KMS-11 (cell line): ENCODE data around the gene RALGAPA2.

Experiments used
- H2AFZ ChIP-seq: fragments of 200-600 bp; sonication (generic); 2 replicates; pipeline ENCODE4 v1.6.1; 2016; ENCODE audit warnings: antibody characterized with exemption, mixed run types, low read depth
- H3K27ac ChIP-seq: fragments of 200-600 bp; sonication (generic); 2 replicates; pipeline ENCODE4 v1.6.1; 2016; ENCODE audit warnings: mild to moderate bottlenecking, mixed run types
- H3K27me3 ChIP-seq: fragments of 200-600 bp; sonication (generic); 2 replicates; pipeline ENCODE4 v1.6.1; 2017; ENCODE audit warnings: mild to moderate bottlenecking, low read depth, mixed run types, moderate library complexity; ENCODE audit not compliant: insufficient read depth
- H3K36me3 ChIP-seq: fragments of 200-600 bp; sonication (generic); 2 replicates; pipeline ENCODE4 v1.6.1; 2017; ENCODE audit warnings: mild to moderate bottlenecking, mixed run types; ENCODE audit not compliant: insufficient read depth
- H3K4me1 ChIP-seq: fragments of 200-600 bp; sonication (generic); 2 replicates; pipeline ENCODE4 v1.6.1; 2016; ENCODE audit warnings: mild to moderate bottlenecking, low read depth, mixed run types; ENCODE audit not compliant: poor library complexity, severe bottlenecking
- H3K4me2 ChIP-seq: fragments of 200-600 bp; sonication (generic); 2 replicates; pipeline ENCODE4 v1.7.0; 2016; ENCODE audit warnings: mild to moderate bottlenecking, mixed run types
- H3K4me3 ChIP-seq: fragments of 200-600 bp; sonication (generic); IDR thresholded peaks from 2 replicates; pipeline ENCODE4 v1.6.1; 2017; ENCODE audit warnings: low read depth, low read length, mixed read lengths; ENCODE audit not compliant: insufficient read depth
- H3K79me2 ChIP-seq: fragments of 200-600 bp; sonication (generic); 2 replicates; pipeline ENCODE4 v1.6.1; 2016; ENCODE audit warnings: low read depth, mixed run types; ENCODE audit not compliant: insufficient read depth
- H3K9ac ChIP-seq: fragments of 200-600 bp; sonication (generic); 2 replicates; pipeline ENCODE4 v1.6.1; 2016; ENCODE audit warnings: mild to moderate bottlenecking, mixed run types
- H4K20me1 ChIP-seq: fragments of 200-600 bp; sonication (generic); 2 replicates; pipeline ENCODE4 v1.6.1; 2016; ENCODE audit warnings: mild to moderate bottlenecking, mixed run types; ENCODE audit not compliant: insufficient read depth
- CTCF ChIP-seq: fragments of 200-600 bp; sonication (generic); conservative IDR thresholded peaks from 2 replicates; pipeline ENCODE4 v1.6.1; 2017; ENCODE audit warnings: low read depth, mild to moderate bottlenecking, antibody characterized with exemption, low read length, moderate library complexity, mixed read lengths

The RALGAPA2 gene

DNA sequence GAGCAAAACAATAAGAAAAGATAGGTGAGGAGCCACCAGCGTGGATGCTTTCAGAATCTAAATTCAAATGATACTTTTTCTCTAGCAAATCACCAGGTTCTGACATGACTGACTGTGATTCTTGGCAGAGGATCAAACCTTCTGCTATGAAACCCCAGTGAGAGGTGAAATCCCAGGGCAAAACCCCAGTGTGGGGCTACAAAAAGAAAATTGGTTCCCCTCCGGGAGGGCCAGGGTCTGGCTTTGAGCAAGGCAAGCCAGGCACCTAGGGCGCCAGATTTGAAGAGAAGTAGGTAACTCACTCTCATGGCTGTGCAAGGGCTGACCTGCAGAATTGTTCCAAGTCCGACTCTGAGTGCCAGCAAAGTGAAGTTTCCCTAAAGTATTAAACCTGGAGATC is 20.2 kb upstream of the RALGAPA2 start:
- Histone ChIP-seq H3K27me3 (no peaks in the 10 kb centered on the region), H3K27ac (no peak overlapping the region), H3K79me2 (no peaks in the 10 kb centered on the region), H3K4me1 (no peaks in the 10 kb centered on the region), H3K9ac (no peak overlapping the region), H3K4me3 (no peak overlapping the region), H4K20me1 (no peaks in the 10 kb centered on the region), H3K4me2 (no peak overlapping the region), H2AFZ (no peak overlapping the region), H3K36me3 (no peaks in the 10 kb centered on the region)
- no peak for TF ChIP-seq CTCF

DNA sequence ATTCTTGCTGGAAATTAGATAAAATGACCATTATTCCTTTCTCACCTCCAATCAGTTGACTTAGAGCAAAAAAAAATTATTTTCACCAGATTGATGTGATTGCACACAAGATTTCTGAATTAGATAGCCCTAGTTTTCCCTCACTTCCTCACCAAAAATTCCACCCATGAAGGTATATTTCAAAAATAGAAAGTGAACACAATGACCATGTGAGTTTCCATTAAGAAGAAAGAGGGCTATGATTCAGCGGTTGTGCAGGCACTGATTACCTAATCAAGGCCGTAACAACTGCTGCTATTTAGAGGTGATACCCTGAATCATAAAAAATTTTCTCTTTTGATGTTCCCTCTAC is 19.5 kb upstream of the RALGAPA2 start:
- no peaks in the 10 kb centered on the region for H3K79me2 ChIP-seq
- H3K27me3 ChIP-seq: no peaks in the 10 kb centered on the region
- H3K36me3 ChIP-seq: no peaks in the 10 kb centered on the region
- H3K4me1 ChIP-seq: no peaks in the 10 kb centered on the region
- H3K9ac ChIP-seq: no peak overlapping the region
- no peak for TF ChIP-seq CTCF
- no peaks in the 10 kb centered on the region for H4K20me1 ChIP-seq
- no peak overlapping the region for H3K4me3 ChIP-seq
- H3K4me2 ChIP-seq: no peak overlapping the region
- no peak overlapping the region for H2AFZ ChIP-seq
- no peak overlapping the region for H3K27ac ChIP-seq

GRCh38 chr20:20731000-20731944 is 18.8 kb upstream of the RALGAPA2 start:
- Histone ChIP-seq H3K4me3 (no peak overlapping the region), H3K27ac (no peak overlapping the region), H3K4me1 (no peaks in the 10 kb centered on the region), H3K9ac (no peak overlapping the region), H3K36me3 (no peaks in the 10 kb centered on the region), H3K79me2 (no peaks in the 10 kb centered on the region), H3K4me2 (no peak overlapping the region), H4K20me1 (no peaks in the 10 kb centered on the region), H3K27me3 (no peaks in the 10 kb centered on the region), H2AFZ (no peak overlapping the region)
- TF ChIP-seq CTCF: no peak

DNA sequence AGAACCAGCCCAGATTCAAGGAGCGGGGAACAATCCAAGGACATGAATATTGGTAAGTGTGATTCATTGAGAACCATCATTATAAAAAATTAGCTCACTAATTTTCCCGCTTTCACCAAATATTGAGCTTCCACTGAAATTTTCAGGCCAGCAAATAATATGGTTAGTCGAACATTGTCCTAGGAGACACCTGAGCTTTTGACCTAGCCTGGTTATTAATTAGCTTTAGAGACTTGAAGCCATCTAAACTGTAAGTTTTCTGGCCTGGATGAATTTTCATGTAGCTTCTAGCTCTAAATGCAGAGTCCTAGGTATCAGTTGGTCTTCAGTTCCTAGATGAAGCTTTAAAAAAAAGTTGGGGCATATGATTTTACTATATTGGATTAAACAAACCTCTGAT is 17.1 kb upstream of the RALGAPA2 start:
- Histone ChIP-seq H3K79me2 (no peaks in the 10 kb centered on the region), H3K4me1 (no peaks in the 10 kb centered on the region), H3K36me3 (no peaks in the 10 kb centered on the region), H3K4me3 (no peak overlapping the region), H3K9ac (no peak overlapping the region), H3K27me3 (no peaks in the 10 kb centered on the region), H3K27ac (no peak overlapping the region), H3K4me2 (no peak overlapping the region), H2AFZ (no peak overlapping the region), H4K20me1 (no peaks in the 10 kb centered on the region)
- no peak for TF ChIP-seq CTCF
